GM13976 (cell line): ENCODE measurements around the gene SELENOO.

ENCODE experiments used
- DNase-seq: peaks from one replicate; pipeline ENCODE4 v3.0.0; 2012; ENCODE audit warnings: low spot score
- in situ Hi-C: fragments of 300-500 bp; cut with MboI; formaldehyde crosslinking; loops from one replicate; pipeline ENCODE4 v1.12.0; 2022; ENCODE audit warnings: low sequenced_read_pairs, mixed read lengths, inconsistent platforms; ENCODE audit not compliant: unreplicated experiment
- TF ChIP-seq, protein P1 (sequence below): IDR thresholded peaks from 2 replicates; pipeline ENCODE4 v1.5.1; 2012; ENCODE audit warnings: borderline replicate concordance, mild to moderate bottlenecking; ENCODE audit not compliant: insufficient read depth; ENCODE audit errors: extremely low read depth, missing control alignments, control extremely low read depth

Gene SELENOO

DNA sequence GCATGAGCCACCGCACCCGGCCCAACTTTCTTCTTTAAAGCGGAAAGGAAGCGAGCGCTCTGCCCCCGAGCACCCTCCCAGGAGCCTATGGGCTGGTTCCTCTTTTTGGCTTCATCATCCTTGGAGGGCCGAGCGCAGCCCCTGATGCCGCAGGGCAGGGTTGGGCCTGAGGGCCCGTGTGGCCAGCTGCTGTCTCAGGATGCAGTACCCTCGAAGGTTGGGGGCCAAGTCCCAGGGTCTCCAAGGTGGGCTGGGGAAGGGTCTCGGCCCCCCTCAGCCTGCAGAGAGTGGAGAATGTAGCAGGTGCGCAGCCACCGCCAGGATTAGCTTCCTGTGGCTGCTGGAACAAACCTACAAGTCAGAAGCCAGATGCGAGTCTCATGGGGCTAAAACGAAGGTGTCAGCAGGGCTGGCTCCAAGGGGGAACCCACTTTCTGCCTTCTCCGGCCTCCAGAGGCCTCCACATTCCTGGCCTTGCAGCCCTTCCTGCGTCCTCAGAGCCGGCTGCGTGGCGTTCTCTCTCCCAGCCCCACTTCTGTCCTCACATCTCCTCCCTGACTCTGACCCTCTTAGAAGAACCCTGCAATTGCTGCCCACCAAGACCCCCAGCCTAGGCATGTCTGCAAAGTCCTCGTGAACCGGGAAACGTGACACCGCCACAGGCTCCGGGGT is 27.4 kb upstream of the SELENOO start:
- in situ Hi-C loops, result no loop called here
- peak; percentile 73 for DNase-seq
- TF ChIP-seq, protein P1, sequence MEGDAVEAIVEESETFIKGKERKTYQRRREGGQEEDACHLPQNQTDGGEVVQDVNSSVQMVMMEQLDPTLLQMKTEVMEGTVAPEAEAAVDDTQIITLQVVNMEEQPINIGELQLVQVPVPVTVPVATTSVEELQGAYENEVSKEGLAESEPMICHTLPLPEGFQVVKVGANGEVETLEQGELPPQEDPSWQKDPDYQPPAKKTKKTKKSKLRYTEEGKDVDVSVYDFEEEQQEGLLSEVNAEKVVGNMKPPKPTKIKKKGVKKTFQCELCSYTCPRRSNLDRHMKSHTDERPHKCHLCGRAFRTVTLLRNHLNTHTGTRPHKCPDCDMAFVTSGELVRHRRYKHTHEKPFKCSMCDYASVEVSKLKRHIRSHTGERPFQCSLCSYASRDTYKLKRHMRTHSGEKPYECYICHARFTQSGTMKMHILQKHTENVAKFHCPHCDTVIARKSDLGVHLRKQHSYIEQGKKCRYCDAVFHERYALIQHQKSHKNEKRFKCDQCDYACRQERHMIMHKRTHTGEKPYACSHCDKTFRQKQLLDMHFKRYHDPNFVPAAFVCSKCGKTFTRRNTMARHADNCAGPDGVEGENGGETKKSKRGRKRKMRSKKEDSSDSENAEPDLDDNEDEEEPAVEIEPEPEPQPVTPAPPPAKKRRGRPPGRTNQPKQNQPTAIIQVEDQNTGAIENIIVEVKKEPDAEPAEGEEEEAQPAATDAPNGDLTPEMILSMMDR, result no peak

DNA sequence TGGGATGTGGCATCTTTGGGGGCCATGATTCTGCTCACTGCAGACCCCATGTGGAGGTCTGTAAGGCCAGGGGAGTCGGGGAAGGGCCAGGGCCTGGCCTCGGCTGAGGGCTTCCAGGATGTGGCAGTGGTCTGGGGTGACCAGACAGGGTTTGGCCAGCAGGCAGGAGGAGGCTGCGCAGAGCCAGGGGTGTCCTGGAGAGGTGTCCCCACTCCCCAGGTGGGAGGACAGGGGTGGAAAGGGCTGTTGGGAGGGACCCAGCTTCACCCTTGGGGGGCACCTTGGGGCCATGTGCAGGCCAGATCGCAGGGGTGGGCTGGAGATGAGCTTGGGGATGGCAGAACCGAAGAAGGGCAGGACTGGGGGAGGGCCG is 26.8 kb upstream of the SELENOO start:
- DNase-seq, result no peak
- in situ Hi-C loops, result no loop called here
- TF ChIP-seq, protein P1, result no peak

GRCh38 chr22:50174382-50175190 is 26.2 kb upstream of the SELENOO start:
- TF ChIP-seq, protein P1, result no peak
- DNase-seq, result no peak
- in situ Hi-C loops, result no loop called here

- TF ChIP-seq, protein P1, result no peak
- no peak for DNase-seq
- in situ Hi-C loops, result no loop called here
Observed at GRCh38 chr22:50175191-50175461, 25.7 kb upstream of the SELENOO start.

GRCh38 chr22:50175921-50176849 is 24.6 kb upstream of the SELENOO start:
- in situ Hi-C loops, result no loop called here
- TF ChIP-seq, protein P1, result no peak
- DNase-seq, result no peak

DNA sequence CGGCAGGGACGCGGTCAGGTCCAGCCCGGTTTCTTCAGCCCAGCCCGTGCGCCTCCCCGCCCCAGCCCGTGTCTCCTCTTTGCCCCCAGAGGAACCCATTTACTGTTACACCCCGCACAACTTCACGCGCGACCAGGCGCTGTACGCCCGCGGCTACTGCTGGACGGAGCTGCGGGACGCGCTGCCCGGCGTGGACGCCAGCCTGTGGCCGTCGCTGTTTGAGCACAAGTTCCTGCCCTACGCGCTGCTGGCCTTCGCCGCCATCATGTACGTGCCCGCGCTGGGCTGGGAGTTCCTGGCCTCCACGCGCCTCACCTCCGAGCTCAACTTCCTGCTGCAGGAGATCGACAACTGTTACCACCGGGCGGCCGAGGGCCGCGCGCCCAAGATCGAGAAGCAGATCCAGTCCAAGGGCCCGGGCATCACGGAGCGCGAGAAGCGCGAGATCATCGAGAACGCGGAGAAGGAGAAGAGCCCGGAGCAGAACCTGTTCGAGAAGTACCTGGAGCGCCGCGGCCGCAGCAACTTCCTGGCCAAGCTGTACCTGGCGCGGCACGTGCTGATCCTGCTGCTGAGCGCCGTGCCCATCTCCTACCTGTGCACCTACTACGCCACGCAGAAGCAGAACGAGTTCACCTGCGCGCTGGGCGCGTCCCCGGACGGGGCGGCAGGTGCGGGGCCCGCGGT is 23.8 kb upstream of the SELENOO start:
- no peak for DNase-seq
- in situ Hi-C loops, result no loop called here
- TF ChIP-seq, protein P1, result no peak
